HAP-1 (cell line): ENCODE data around the gene SYDE2.
"Not testable (repeated sequence)": the region's sequence is repeated elsewhere in the genome, so short reads cannot be mapped to it uniquely, and the experiment has no call there.

Experiments used
- DNase-seq, 2 experiments: peaks; one replicate each; pipeline ENCODE4 v3.0.0-alpha.2; 2016 to 2020; ENCODE audit warnings: low spot score in 2 of 2
- H3K27me3 ChIP-seq: fragments of 250-450 bp; sonication (Bioruptor Pico); 2 replicates; pipeline ENCODE4 v1.5.1; 2020; ENCODE audit warnings: low read depth, mild to moderate bottlenecking, moderate library complexity
- H3K36me3 ChIP-seq: fragments of 250-450 bp; sonication (Bioruptor Pico); replicated peaks from 2 replicates; pipeline ENCODE4 v1.5.1; 2020; ENCODE audit warnings: mild to moderate bottlenecking
- H3K4me1 ChIP-seq: fragments of 250-450 bp; sonication (Bioruptor Pico); 2 replicates; pipeline ENCODE4 v1.5.1; 2020; ENCODE audit warnings: mild to moderate bottlenecking
- H3K4me3 ChIP-seq: fragments of 250-450 bp; sonication (Bioruptor Pico); 2 replicates; pipeline ENCODE4 v1.5.1; 2020; ENCODE audit warnings: mild to moderate bottlenecking, moderate library complexity
- H3K9me3 ChIP-seq: fragments of 250-450 bp; sonication (Bioruptor Pico); 2 replicates; pipeline ENCODE4 v1.5.1; 2020; ENCODE audit warnings: mild to moderate bottlenecking, moderate library complexity
- in situ Hi-C: fragments of 300-500 bp; cut with MboI; formaldehyde crosslinking; loops from 3 replicates; pipeline ENCODE4 v1.14.3; 2020; ENCODE audit warnings: low sequenced_read_pairs, inconsistent platforms, mixed read lengths

SYDE2 gene

GRCh38 chr1:85200463-85201339 lies at the start of gene SYDE2:
Gene SYDE2 (minus strand): TSS chr1:85201016. CDS start chr1:85200996, 20 bp downstream.
- in situ Hi-C loops = no loop called here
- peak within 1 kb of the TSS; percentile 74 for H3K4me3 ChIP-seq
- H3K4me1 ChIP-seq = peaks cover 20% of the 10 kb centered on the region
- H3K36me3 ChIP-seq = no peaks in the 10 kb centered on the region; the same call in 1 of the 2 replicates
- no peaks in the 10 kb centered on the region for H3K27me3 ChIP-seq
- DNase-seq = peak; percentile 88 to 90
- no peaks in the 10 kb centered on the region for H3K9me3 ChIP-seq

GRCh38 chr1:85249042-85249441 lies 48.2 kb upstream of the SYDE2 start:
- not testable (repeated sequence) for DNase-seq, H3K4me3 ChIP-seq, H3K27me3 ChIP-seq, H3K9me3 ChIP-seq
- H3K4me1 ChIP-seq = peaks cover 21% of the 10 kb centered on the region
- in situ Hi-C loops = loop anchor here (5.0 kb wide), 1 partner anchor 137 kb away; no protein-coding TSS in a partner anchor
- H3K36me3 ChIP-seq = peaks cover 36% of the 10 kb centered on the region

- peaks cover 36% of the 10 kb centered on the region for H3K4me1 ChIP-seq
- in situ Hi-C loops = loop anchor here (5.0 kb wide), 1 partner anchor 134 kb away; no protein-coding TSS in a partner anchor
- DNase-seq = no peak
- peaks cover 11% of the 10 kb centered on the region for H3K36me3 ChIP-seq
- peaks cover 8% of the 10 kb centered on the region for H3K9me3 ChIP-seq
- H3K27me3 ChIP-seq = no peaks in the 10 kb centered on the region
- no peak overlapping the region for H3K4me3 ChIP-seq
Observed at GRCh38 chr1:85245891-85246290, 45.1 kb upstream of the SYDE2 start.

- no peak overlapping the region for H3K4me3 ChIP-seq
- in situ Hi-C loops = loop anchor here (5.0 kb wide), 1 partner anchor 133 kb away; no protein-coding TSS in a partner anchor
- H3K9me3 ChIP-seq = peaks cover 8% of the 10 kb centered on the region
- H3K36me3 ChIP-seq = peaks cover 7% of the 10 kb centered on the region
- DNase-seq = no peak
- H3K27me3 ChIP-seq = no peaks in the 10 kb centered on the region
- H3K4me1 ChIP-seq = peaks cover 40% of the 10 kb centered on the region
Observed at GRCh38 chr1:85245456-85245855, 44.6 kb upstream of the SYDE2 start.

- H3K9me3 ChIP-seq = peaks cover 5% of the 10 kb centered on the region
- peaks cover 48% of the 10 kb centered on the region for H3K4me1 ChIP-seq
- peak; percentile 38 to 87 for DNase-seq
- H3K27me3 ChIP-seq = no peaks in the 10 kb centered on the region
- in situ Hi-C loops = loop anchor here (5.0 kb wide), 1 partner anchor 132 kb away; no protein-coding TSS in a partner anchor
- H3K36me3 ChIP-seq = no peaks in the 10 kb centered on the region
- H3K4me3 ChIP-seq = no peak overlapping the region
Observed at GRCh38 chr1:85244271-85245061, 43.6 kb upstream of the SYDE2 start.

GRCh38 chr1:85243372-85243771 lies 42.6 kb upstream of the SYDE2 start:
- DNase-seq = peak; percentile 54 to 100
- in situ Hi-C loops = no loop called here

GRCh38 chr1:85240643-85241042 lies 39.8 kb upstream of the SYDE2 start:
- H3K36me3 ChIP-seq = no peaks in the 10 kb centered on the region
- H3K9me3 ChIP-seq = no peaks in the 10 kb centered on the region
- H3K4me3 ChIP-seq = no peak overlapping the region
- peaks cover 43% of the 10 kb centered on the region for H3K4me1 ChIP-seq
- in situ Hi-C loops = no loop called here
- no peaks in the 10 kb centered on the region for H3K27me3 ChIP-seq
- DNase-seq = no peak

More at GRCh38 chr1:85243372-85243771, 42.6 kb upstream of the SYDE2 start:
- peaks cover 48% of the 10 kb centered on the region for H3K4me1 ChIP-seq
- no peaks in the 10 kb centered on the region for H3K9me3 ChIP-seq
- H3K27me3 ChIP-seq = no peaks in the 10 kb centered on the region
- no peaks in the 10 kb centered on the region for H3K36me3 ChIP-seq
- H3K4me3 ChIP-seq = no peak overlapping the region

GRCh38 chr1:85240174-85240601 lies 39.4 kb upstream of the SYDE2 start:
- Histone ChIP-seq H3K36me3 (no peaks in the 10 kb centered on the region), H3K4me3 (no peak overlapping the region), H3K4me1 (peaks cover 38% of the 10 kb centered on the region), H3K9me3 (no peaks in the 10 kb centered on the region), H3K27me3 (no peaks in the 10 kb centered on the region)
- in situ Hi-C loops = no loop called here
- DNase-seq = peak in 1 of 2 experiments; percentile 43

- in situ Hi-C loops = no loop called here
- Histone ChIP-seq H3K27me3 (no peaks in the 10 kb centered on the region), H3K36me3 (no peaks in the 10 kb centered on the region), H3K9me3 (no peaks in the 10 kb centered on the region), H3K4me1 (peaks cover 16% of the 10 kb centered on the region), H3K4me3 (no peak overlapping the region)
- no peak for DNase-seq
Observed at GRCh38 chr1:85237613-85238012, 36.8 kb upstream of the SYDE2 start.

- Histone ChIP-seq H3K4me1 (peaks cover 13% of the 10 kb centered on the region), H3K4me3 (no peak overlapping the region), H3K9me3 (no peaks in the 10 kb centered on the region), H3K36me3 (no peaks in the 10 kb centered on the region), H3K27me3 (no peaks in the 10 kb centered on the region)
- in situ Hi-C loops = no loop called here
- peak in 1 of 2 experiments; percentile 39 for DNase-seq
Observed at GRCh38 chr1:85230305-85230977, 29.6 kb upstream of the SYDE2 start.

GRCh38 chr1:85229574-85230097 lies 28.8 kb upstream of the SYDE2 start:
- Histone ChIP-seq H3K36me3 (no peaks in the 10 kb centered on the region), H3K4me3 (no peak overlapping the region), H3K4me1 (peaks cover 21% of the 10 kb centered on the region), H3K27me3 (no peaks in the 10 kb centered on the region), H3K9me3 (no peaks in the 10 kb centered on the region)
- DNase-seq = no peak
- in situ Hi-C loops = no loop called here

- Histone ChIP-seq H3K9me3 (no peaks in the 10 kb centered on the region), H3K36me3 (no peaks in the 10 kb centered on the region), H3K4me3 (no peak overlapping the region), H3K4me1 (peaks cover 28% of the 10 kb centered on the region), H3K27me3 (no peaks in the 10 kb centered on the region)
- no peak for DNase-seq
- in situ Hi-C loops = no loop called here
Observed at GRCh38 chr1:85228972-85229371, 28.2 kb upstream of the SYDE2 start.
